Ammon's horn (tissue), 1 donor: Measurements from ENCODE around the gene SIPA1.

Source experiments
- DNase-seq: peaks from one replicate; pipeline ENCODE4 v3.0.0-alpha.2; 2016; ENCODE audit warnings: low spot score

SIPA1 gene

GRCh38 chr11:65609665-65610064 lies 28.2 kb upstream of the SIPA1 start:
- no peak for DNase-seq

DNA sequence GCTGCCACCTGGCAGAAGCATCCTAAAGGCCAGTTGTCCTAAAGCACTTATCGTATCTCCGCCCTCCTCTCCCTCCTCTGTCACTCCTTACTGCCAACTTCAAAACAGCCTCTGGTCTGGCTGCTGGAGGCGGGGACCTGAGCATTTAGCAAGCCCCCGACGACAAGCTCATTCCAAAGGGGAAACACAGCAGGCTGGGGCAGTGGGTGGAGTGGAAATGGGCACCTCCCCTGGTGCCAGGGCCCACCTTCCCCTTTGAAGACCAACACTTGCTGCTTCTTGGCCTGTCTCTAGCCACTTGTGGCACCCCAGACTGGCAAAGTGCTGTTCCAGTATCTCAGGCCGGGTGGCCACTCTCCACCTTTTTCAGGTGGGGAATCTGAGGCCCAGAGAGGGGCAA lies 27.5 kb upstream of the SIPA1 start:
- DNase-seq = no peak

GRCh38 chr11:65611028-65611757 lies 26.7 kb upstream of the SIPA1 start:
- DNase-seq = peak; percentile 92

DNA sequence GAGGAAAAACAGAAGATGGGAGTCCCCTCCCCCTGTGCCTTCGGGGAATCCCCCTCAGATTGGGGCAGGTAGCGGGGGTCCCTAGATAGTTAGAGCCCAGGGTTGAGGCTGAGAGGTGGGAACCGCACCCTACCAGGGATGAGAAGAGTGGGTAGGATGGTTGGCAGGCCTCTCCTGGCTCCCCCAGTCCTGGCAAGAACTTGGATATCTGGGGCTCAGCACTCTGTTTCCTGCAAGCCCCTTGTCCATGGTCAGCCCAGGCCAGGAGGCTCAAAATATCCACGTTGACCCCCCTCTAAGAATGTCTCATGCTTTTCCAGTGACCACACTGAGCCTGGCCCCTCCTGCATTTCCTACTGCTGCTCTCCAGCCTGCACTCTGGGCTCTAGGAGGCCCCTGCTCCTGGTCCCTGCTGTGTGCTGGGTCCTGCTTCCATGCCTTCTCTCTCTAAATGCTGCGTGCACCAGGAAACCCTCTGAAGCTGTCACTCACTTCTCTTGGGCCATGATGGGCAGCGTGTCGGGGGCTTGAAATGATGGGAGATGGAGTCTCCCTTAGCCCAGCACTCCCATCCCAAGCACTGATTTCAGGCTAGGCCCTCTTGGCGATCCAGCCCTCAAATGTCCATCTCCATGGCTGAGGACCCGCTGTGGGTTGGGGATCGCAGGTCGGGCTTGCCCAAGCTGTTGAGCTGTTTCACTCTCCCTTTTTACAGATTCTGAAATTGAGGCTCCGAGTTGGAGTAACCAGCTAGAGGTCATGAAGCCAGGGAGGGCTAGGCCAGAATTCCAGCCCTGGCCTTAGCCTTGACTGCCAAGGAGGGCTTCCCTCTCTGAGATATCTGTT lies 25.9 kb upstream of the SIPA1 start:
- DNase-seq = no peak

GRCh38 chr11:65612691-65613090 lies 25.2 kb upstream of the SIPA1 start:
- no peak for DNase-seq

DNA sequence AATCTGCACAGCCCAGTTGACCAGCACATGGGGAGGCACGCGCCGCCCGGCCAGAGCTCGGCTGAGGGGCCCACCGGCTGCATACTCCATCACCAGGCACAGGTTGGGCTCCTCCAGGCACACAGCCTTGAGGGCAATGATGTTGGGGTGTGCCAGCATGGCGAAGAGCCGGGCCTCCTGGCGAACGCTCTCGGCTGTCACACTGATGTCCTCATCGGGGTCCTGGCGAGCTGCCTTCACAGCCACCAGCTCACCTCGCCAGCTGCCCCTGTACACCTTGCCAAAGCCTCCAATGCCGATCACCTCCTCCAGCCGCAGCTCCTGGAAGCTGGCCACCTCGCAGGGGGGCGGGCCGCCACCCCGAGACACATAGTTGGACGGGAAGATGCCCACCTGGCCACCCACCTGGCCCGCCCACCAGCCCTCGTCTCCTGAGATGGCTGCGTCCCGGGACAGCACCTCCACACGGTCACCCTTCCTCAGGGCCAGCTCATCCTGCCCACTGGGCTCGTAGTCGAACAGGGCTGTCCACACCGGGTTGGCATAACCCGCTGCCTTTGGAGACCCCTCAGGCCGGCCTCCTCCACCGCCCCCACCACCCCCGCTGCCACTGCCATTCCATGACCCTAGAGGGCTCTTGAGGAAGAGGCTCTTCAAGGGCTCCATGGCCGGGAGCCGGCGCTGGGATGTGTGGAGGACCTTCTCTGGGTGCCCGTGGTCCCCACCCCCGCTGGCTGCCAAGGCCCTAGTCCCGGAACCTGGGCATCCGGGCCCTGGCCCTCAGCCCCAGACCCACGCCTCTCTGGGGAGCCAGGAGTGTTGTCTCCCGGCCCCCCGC lies 24.6 kb upstream of the SIPA1 start:
- DNase-seq = no peak

DNA sequence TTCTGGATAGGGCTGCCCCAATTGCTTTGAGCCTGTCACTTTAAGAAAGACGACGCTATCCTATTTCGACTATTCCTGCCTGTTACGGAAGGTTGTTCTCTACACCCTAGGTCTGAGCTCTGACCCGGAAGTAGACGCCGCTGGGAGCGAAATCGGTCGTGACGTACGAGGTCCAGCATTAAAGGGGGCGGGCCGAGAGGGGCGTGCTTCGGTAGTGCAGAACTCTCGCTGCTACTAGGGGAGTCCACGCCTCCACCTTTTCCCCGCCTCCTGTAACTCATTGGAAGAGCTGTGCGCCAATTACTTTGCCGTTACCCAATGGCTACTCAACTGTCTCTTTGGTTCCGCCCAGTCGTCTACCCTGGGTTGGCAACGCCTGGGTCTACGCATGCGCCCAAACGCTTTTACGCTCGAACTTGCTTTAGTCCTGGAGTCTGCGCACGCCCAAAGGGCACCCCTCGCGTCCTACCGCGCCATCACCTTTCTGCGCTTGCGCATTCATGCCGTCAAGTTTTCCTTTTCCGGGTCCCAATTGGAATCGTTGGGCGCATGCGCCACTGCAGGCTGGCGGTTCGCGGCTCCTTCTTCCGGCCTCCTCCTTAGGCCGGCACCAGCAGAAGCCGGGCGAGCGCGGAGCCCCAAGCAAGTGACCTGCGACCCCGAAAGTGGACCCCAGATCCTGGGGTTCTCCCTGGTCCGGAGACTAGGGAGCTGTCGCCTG lies 22.5 kb upstream of the SIPA1 start, which contains the start of gene PCNX3:
Gene PCNX3, plus strand, starts transcription at position 548 of the 721 bp plus-strand sequence. CDS start 536 bp downstream, outside the sequence.
- peak; percentile 100 for DNase-seq

- no peak for DNase-seq
Measured at GRCh38 chr11:65615950-65616574, 21.8 kb upstream of the SIPA1 start.

- no peak for DNase-seq
Measured at GRCh38 chr11:65616575-65617001, 21.3 kb upstream of the SIPA1 start.

- DNase-seq = no peak
Measured at GRCh38 chr11:65617136-65617850, 20.6 kb upstream of the SIPA1 start.

DNA sequence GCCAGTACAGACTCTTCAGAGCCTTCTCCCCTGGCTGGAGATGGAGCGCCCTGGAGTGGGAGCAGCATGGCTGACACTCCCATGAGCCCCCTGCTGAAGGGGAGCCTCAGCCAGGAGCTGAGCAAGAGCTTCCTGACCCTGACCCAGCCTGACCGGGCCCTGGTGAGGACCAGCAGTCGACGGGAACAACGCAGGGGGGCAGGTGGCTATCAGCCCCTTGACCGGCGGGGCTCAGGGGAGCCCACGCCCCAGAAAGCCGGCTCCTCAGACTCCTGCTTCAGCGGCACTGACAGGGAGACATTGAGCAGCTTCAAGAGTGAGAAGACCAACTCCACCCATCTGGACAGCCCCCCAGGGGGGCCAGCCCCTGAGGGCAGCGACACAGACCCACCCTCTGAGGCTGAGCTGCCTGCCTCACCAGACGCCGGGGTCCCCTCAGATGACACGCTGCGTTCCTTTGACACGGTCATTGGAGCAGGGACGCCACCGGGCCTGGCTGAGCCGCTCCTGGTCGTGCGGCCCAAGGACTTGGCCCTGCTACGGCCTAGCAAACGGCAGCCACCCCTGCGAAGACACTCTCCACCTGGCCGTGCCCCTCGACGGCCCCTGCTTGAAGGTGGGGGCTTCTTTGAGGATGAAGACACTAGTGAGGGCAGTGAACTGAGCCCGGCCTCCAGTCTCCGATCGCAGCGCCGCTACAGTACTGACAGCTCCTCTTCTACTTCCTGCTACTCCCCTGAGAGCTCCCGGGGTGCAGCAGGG lies 19.7 kb upstream of the SIPA1 start:
- DNase-seq = no peak

DNA sequence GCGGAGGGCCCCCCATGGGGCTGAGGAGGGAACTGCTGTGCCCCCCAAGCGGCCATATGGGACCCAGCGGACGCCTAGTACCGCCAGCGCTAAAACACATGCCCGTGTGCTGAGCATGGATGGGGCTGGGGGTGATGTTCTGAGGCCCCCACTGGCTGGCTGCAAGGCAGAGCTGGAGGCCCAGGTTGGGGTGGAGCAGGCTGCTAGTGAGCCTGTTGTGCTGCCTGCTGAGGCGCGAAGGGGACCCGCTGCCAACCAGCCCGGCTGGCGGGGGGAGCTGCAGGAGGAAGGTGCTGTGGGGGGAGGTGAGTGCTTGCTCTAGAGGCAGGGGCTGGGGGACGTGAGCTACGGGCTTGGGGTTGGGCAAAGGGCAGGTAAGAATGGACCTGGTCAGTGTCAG lies 19.1 kb upstream of the SIPA1 start:
- DNase-seq = no peak

GRCh38 chr11:65619281-65619928 lies 18.5 kb upstream of the SIPA1 start:
- no peak for DNase-seq

DNA sequence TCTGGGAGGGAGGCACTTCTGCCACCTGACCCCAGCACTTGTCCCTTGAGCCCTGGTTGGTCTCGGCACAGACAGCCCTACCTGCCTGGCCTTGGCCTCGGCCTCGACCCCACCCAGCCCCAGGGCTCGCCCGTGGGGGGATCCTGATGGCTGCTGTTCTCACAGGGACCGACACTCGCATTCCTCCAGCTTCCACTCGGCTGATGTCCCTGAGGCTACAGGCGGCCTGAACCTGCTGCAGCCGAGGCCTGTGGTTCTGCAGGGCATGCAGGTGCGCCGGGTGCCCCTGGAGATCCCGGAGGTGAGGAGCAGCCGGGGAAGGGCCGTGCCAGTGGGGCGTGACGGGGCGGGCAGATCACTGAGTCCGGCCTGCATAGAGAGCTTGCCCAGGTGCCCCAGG lies 17.2 kb upstream of the SIPA1 start:
- no peak for DNase-seq

- DNase-seq = no peak
Measured at GRCh38 chr11:65621460-65621859, 16.4 kb upstream of the SIPA1 start.

- no peak for DNase-seq
Measured at GRCh38 chr11:65622011-65622410, 15.9 kb upstream of the SIPA1 start.

GRCh38 chr11:65623177-65623576 lies 14.7 kb upstream of the SIPA1 start:
- DNase-seq = no peak

GRCh38 chr11:65623852-65624616 lies 13.9 kb upstream of the SIPA1 start:
- DNase-seq = no peak
